ENCODE results near the gene LRWD1. TPM values are rescaled to one million over a fixed set of nuclear protein-coding genes. Genes with fewer than 3 reads are reported as not detected.
"Not testable (repeated sequence)": the region's sequence is repeated elsewhere in the genome, so short reads cannot be mapped to it uniquely, and the experiment has no call there.

Gene LRWD1
- total and polyA plus RNA-seq, 2 donors (not counting 1 experiment from before 2014, with no cell fraction given): 58.2 to 83.7 TPM

GRCh38 chr7:102514881-102515721 lies 50.3 kb downstream of the LRWD1 start:
- H3K4me1 Mint-ChIP-seq; H3K27ac Mint-ChIP-seq; H3K79me2 ChIP-seq (ENCODE audit: control insufficient read depth, insufficient read depth, low read length); H3K4me2 ChIP-seq (replicated peaks; ENCODE audit: low read depth, low read length, poor library complexity, severe bottlenecking); H3K9ac ChIP-seq (ENCODE audit: low read length); POLR2A ChIA-PET; H3K4me3 ChIP-seq (ENCODE audit: control extremely low read depth in 1 of 5, extremely low read depth in 1 of 5, insufficient read depth in 1 of 5, low read depth in 2 of 5, low read length in 4 of 5); H3K36me3 ChIP-seq (replicated peaks in 1 of 2; ENCODE audit: control extremely low read depth in 1 of 2, control insufficient read depth in 1 of 2, extremely low read depth in 1 of 2, insufficient read depth in 2 of 2, low read length in 1 of 2); CTCF ChIA-PET; H3K27me3 ChIP-seq (replicated peaks in 1 of 4; ENCODE audit: control extremely low read depth in 1 of 4, control insufficient read depth in 3 of 4, insufficient read depth in 4 of 4, low read length in 3 of 4); intact Hi-C loops (cut with micrococcal nuclease); H3K27me3 Mint-ChIP-seq; H2AFZ ChIP-seq (ENCODE audit: insufficient read depth, low read depth, low read length, poor library complexity, severe bottlenecking); H3K9me3 ChIP-seq (ENCODE audit: control extremely low read depth in 1 of 3, control insufficient read depth in 2 of 3, insufficient read depth in 1 of 3, low read length in 2 of 3); H3K9me3 Mint-ChIP-seq (ENCODE audit: insufficient read depth); H4K20me1 ChIP-seq (ENCODE audit: control insufficient read depth, insufficient read depth, low read length, poor library complexity, severe bottlenecking); H3K4me3 Mint-ChIP-seq; H3K27ac ChIP-seq (ENCODE audit: low read length in 2 of 2); DNase-seq: not testable (repeated sequence)
- peak; percentile 16 for ATAC-seq (ENCODE audit: low read depth)
- peaks cover 8 to 11% of the 10 kb centered on the region in 2 donors for H3K4me1 ChIP-seq (ENCODE audit: control insufficient read depth in 2 of 2, insufficient read depth in 2 of 2, low read length in 2 of 2)
- no CpG with 5 or more reads among the region's 15 CpGs for WGBS (ENCODE audit: insufficient coverage)

- H3K4me1 ChIP-seq (ENCODE audit: control insufficient read depth in 2 of 2, insufficient read depth in 2 of 2, low read length in 2 of 2): peaks cover 8 to 11% of the 10 kb centered on the region in 2 donors
- H3K4me3 Mint-ChIP-seq; POLR2A ChIA-PET; H2AFZ ChIP-seq (ENCODE audit: insufficient read depth, low read depth, low read length, poor library complexity, severe bottlenecking); H3K9me3 ChIP-seq (ENCODE audit: control extremely low read depth in 1 of 3, control insufficient read depth in 2 of 3, insufficient read depth in 1 of 3, low read length in 2 of 3); H3K4me2 ChIP-seq (replicated peaks; ENCODE audit: low read depth, low read length, poor library complexity, severe bottlenecking); H3K4me1 Mint-ChIP-seq; H4K20me1 ChIP-seq (ENCODE audit: control insufficient read depth, insufficient read depth, low read length, poor library complexity, severe bottlenecking); ATAC-seq (ENCODE audit: low read depth); H3K27ac ChIP-seq (ENCODE audit: low read length in 2 of 2); H3K9me3 Mint-ChIP-seq (ENCODE audit: insufficient read depth); DNase-seq; H3K9ac ChIP-seq (ENCODE audit: low read length); intact Hi-C loops (cut with micrococcal nuclease); H3K36me3 ChIP-seq (replicated peaks in 1 of 2; ENCODE audit: control extremely low read depth in 1 of 2, control insufficient read depth in 1 of 2, extremely low read depth in 1 of 2, insufficient read depth in 2 of 2, low read length in 1 of 2); H3K27me3 Mint-ChIP-seq; CTCF ChIA-PET; H3K27me3 ChIP-seq (replicated peaks in 1 of 4; ENCODE audit: control extremely low read depth in 1 of 4, control insufficient read depth in 3 of 4, insufficient read depth in 4 of 4, low read length in 3 of 4); H3K4me3 ChIP-seq (ENCODE audit: control extremely low read depth in 1 of 5, extremely low read depth in 1 of 5, insufficient read depth in 1 of 5, low read depth in 2 of 5, low read length in 4 of 5); H3K27ac Mint-ChIP-seq; H3K79me2 ChIP-seq (ENCODE audit: control insufficient read depth, insufficient read depth, low read length): not testable (repeated sequence)
- no CpG with 5 or more reads among the region's 3 CpGs for WGBS (ENCODE audit: insufficient coverage)
Observed at GRCh38 chr7:102515889-102516288, 51.1 kb downstream of the LRWD1 start.

- H3K4me3 ChIP-seq (ENCODE audit: control extremely low read depth in 1 of 5, extremely low read depth in 1 of 5, insufficient read depth in 1 of 5, low read depth in 2 of 5, low read length in 4 of 5); H3K9me3 Mint-ChIP-seq (ENCODE audit: insufficient read depth); H3K27me3 Mint-ChIP-seq; intact Hi-C loops (cut with micrococcal nuclease); H4K20me1 ChIP-seq (ENCODE audit: control insufficient read depth, insufficient read depth, low read length, poor library complexity, severe bottlenecking); H3K9me3 ChIP-seq (ENCODE audit: control extremely low read depth in 1 of 3, control insufficient read depth in 2 of 3, insufficient read depth in 1 of 3, low read length in 2 of 3); DNase-seq; H3K27me3 ChIP-seq (replicated peaks in 1 of 4; ENCODE audit: control extremely low read depth in 1 of 4, control insufficient read depth in 3 of 4, insufficient read depth in 4 of 4, low read length in 3 of 4); H3K27ac Mint-ChIP-seq; H3K79me2 ChIP-seq (ENCODE audit: control insufficient read depth, insufficient read depth, low read length); H3K36me3 ChIP-seq (replicated peaks in 1 of 2; ENCODE audit: control extremely low read depth in 1 of 2, control insufficient read depth in 1 of 2, extremely low read depth in 1 of 2, insufficient read depth in 2 of 2, low read length in 1 of 2); H2AFZ ChIP-seq (ENCODE audit: insufficient read depth, low read depth, low read length, poor library complexity, severe bottlenecking); H3K4me2 ChIP-seq (replicated peaks; ENCODE audit: low read depth, low read length, poor library complexity, severe bottlenecking); H3K4me1 Mint-ChIP-seq; H3K9ac ChIP-seq (ENCODE audit: low read length); H3K27ac ChIP-seq (ENCODE audit: low read length in 2 of 2); H3K4me3 Mint-ChIP-seq; POLR2A ChIA-PET; CTCF ChIA-PET; ATAC-seq (ENCODE audit: low read depth): not testable (repeated sequence)
- peaks cover 8 to 11% of the 10 kb centered on the region in 2 donors for H3K4me1 ChIP-seq (ENCODE audit: control insufficient read depth in 2 of 2, insufficient read depth in 2 of 2, low read length in 2 of 2)
- WGBS (ENCODE audit: insufficient coverage): no CpG with 5 or more reads among the region's 10 CpGs
Observed at GRCh38 chr7:102516951-102517350, 52.2 kb downstream of the LRWD1 start.

- DNase-seq: peak; percentile 48
Observed at GRCh38 chr7:102517550-102518147, 52.9 kb downstream of the LRWD1 start, which contains the start of gene RASA4B. Gene RASA4B, minus strand, starts transcription at chr7:102517777. Its CDS starts 67 bp downstream, at chr7:102517710.

More at GRCh38 chr7:102517550-102518147, 52.9 kb downstream of the LRWD1 start, which contains the start of gene RASA4B:
- H3K4me1 Mint-ChIP-seq; intact Hi-C loops (cut with micrococcal nuclease); H3K9ac ChIP-seq (ENCODE audit: low read length); H3K79me2 ChIP-seq (ENCODE audit: control insufficient read depth, insufficient read depth, low read length); H3K4me2 ChIP-seq (replicated peaks; ENCODE audit: low read depth, low read length, poor library complexity, severe bottlenecking); H3K9me3 ChIP-seq (ENCODE audit: control extremely low read depth in 1 of 3, control insufficient read depth in 2 of 3, insufficient read depth in 1 of 3, low read length in 2 of 3); H3K36me3 ChIP-seq (replicated peaks in 1 of 2; ENCODE audit: control extremely low read depth in 1 of 2, control insufficient read depth in 1 of 2, extremely low read depth in 1 of 2, insufficient read depth in 2 of 2, low read length in 1 of 2); H3K27ac ChIP-seq (ENCODE audit: low read length in 2 of 2); H3K27me3 Mint-ChIP-seq; H3K27ac Mint-ChIP-seq; CTCF ChIA-PET; H3K27me3 ChIP-seq (replicated peaks in 1 of 4; ENCODE audit: control extremely low read depth in 1 of 4, control insufficient read depth in 3 of 4, insufficient read depth in 4 of 4, low read length in 3 of 4); POLR2A ChIA-PET; H3K4me1 ChIP-seq (ENCODE audit: control insufficient read depth in 2 of 2, insufficient read depth in 2 of 2, low read length in 2 of 2); H2AFZ ChIP-seq (ENCODE audit: insufficient read depth, low read depth, low read length, poor library complexity, severe bottlenecking); H3K9me3 Mint-ChIP-seq (ENCODE audit: insufficient read depth); H4K20me1 ChIP-seq (ENCODE audit: control insufficient read depth, insufficient read depth, low read length, poor library complexity, severe bottlenecking): not testable (repeated sequence)
- WGBS (ENCODE audit: insufficient coverage): no CpG with 5 or more reads among the region's 61 CpGs
- H3K4me3 ChIP-seq (ENCODE audit: control extremely low read depth in 1 of 5, extremely low read depth in 1 of 5, insufficient read depth in 1 of 5, low read depth in 2 of 5, low read length in 4 of 5): peak within 1 kb of the TSS in 1 of 5 experiments; percentile 23
- peak within 1 kb of the TSS; percentile 50 for H3K4me3 Mint-ChIP-seq
- peak; percentile 96 for ATAC-seq (ENCODE audit: low read depth)

Data from B cell (primary cell).